ENCODE results near the gene ILDR2. TPM values are rescaled to one million over a fixed set of nuclear protein-coding genes. Genes with fewer than 3 reads are reported as not detected.

Gene ILDR2
- total and polyA plus RNA-seq, 12 donors = 0.07 to 1.1 (median 0.20) TPM; not detected in 2

DNA sequence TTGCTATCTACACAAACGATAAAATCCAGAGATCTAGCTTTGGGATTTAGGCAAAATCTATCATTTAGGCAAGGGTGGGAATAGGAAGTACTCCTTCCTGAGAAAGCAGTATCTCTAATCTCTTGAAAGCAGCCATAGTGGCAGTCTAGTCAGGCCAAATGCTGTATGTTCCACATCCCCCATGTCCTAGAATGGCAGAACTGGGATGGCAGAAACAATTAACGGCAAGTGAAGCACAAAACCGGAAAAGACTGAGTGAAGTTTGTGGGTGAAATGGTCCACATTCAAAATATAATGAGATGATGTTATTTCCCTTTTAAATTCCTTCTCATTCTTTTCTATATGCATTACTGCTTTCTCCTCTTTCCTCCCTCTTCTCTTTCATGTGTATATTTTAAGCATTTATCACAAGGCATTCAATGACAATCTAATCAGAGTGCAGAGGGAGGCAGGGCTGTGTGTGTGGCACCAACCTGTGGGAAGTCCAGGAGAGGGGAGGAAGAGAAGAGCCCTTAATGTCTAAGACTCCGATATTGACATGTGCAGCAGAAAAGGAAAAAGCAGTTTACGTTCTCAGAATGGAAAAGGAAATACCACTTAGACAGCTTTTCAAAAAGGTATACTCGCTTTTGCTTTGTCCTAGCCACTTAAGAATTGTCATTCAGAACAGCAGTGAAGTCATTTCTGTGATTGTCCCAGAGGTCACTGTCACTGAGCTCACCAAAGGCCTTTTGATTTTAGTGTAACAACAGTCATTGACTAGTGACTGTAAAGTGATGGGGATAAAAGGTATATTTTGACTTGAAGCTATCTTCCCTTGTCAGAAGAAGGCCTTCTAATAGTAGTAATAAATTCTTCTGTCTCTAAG is 57.0 kb downstream of the ILDR2 start:
- Histone ChIP-seq H3K36me3 (replicated peaks in 1 of 2) (no peaks in the 10 kb centered on the region), H3K4me1 (replicated peaks in 1 of 2) (peaks cover 4 to 8% of the 10 kb centered on the region in 2 donors), H3K9me3 (replicated peaks in 1 of 3) (no peaks in the 10 kb centered on the region), H3K27me3 (peaks cover 40% of the 10 kb centered on the region), H3K4me3 (no peak overlapping the region), H3K27ac (no peak overlapping the region)
- TF ChIP-seq, protein P1, sequence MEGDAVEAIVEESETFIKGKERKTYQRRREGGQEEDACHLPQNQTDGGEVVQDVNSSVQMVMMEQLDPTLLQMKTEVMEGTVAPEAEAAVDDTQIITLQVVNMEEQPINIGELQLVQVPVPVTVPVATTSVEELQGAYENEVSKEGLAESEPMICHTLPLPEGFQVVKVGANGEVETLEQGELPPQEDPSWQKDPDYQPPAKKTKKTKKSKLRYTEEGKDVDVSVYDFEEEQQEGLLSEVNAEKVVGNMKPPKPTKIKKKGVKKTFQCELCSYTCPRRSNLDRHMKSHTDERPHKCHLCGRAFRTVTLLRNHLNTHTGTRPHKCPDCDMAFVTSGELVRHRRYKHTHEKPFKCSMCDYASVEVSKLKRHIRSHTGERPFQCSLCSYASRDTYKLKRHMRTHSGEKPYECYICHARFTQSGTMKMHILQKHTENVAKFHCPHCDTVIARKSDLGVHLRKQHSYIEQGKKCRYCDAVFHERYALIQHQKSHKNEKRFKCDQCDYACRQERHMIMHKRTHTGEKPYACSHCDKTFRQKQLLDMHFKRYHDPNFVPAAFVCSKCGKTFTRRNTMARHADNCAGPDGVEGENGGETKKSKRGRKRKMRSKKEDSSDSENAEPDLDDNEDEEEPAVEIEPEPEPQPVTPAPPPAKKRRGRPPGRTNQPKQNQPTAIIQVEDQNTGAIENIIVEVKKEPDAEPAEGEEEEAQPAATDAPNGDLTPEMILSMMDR (IDR thresholded peaks at IDR 0.05) = no peak
- 77 to 86% (median 79%) methylated on average over 6 of the region's 6 CpGs for WGBS, 4 donors
- no peak for DNase-seq
- intact Hi-C loops (cut with DNase I) = no loop called here

DNA sequence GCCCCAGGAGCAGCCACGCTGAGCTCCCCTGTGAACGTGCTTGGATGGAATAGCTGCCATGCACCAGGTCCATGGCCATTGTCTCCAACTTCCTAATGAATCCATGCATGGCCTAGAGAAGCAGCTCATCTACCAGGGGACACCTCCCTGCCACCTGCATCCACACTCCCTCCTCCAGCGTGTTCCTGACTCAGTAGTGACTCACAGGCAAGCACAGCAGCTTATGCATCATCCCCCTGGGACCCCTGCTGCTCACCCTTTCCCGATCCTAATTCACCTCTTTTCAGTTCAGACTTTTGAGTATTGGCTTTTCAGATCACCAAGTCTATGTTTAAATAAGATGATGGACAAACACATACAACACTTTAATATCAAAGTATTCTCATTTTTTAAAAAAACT is 59.4 kb downstream of the ILDR2 start:
- Histone ChIP-seq H3K36me3 (replicated peaks in 1 of 2) (no peaks in the 10 kb centered on the region), H3K9me3 (replicated peaks in 1 of 3) (peaks cover 0 to 7% (median 0%) of the 10 kb centered on the region in 3 donors), H3K4me1 (replicated peaks in 1 of 2) (peaks cover 4 to 6% of the 10 kb centered on the region in 2 donors), H3K27me3 (peaks cover 29% of the 10 kb centered on the region), H3K4me3 (no peak overlapping the region), H3K27ac (no peak overlapping the region)
- 78 to 90% (median 88%) methylated on average over 4 of the region's 4 CpGs for WGBS, 4 donors
- DNase-seq = no peak
- intact Hi-C loops (cut with DNase I) = no loop called here
- TF ChIP-seq, protein P1 (IDR thresholded peaks at IDR 0.05) = no peak
- no peak for TF ChIP-seq POLR2A (IDR thresholded peaks at IDR 0.05)

DNA sequence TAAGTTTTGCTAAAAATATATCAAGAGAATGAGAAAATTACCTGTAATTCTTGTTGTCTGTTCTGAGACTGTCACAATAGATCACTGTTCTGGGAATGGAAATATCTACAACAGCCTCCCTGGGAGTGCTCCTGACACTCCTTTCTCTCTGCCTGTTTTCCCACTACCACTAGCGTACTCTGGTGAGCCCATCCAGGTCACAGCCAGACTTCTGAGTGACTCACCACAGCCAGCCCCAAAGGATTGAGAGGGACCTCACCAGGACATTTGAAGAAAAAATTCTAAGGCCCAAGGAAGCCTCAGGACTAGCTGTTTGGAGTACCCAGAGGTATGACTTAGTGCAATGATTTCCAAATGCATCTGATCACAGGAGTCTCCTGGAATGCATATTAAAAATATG is 60.3 kb downstream of the ILDR2 start:
- Histone ChIP-seq H3K4me3 (no peak overlapping the region), H3K27me3 (peaks cover 20% of the 10 kb centered on the region), H3K4me1 (replicated peaks in 1 of 2) (no peaks in the 10 kb centered on the region), H3K36me3 (replicated peaks in 1 of 2) (no peaks in the 10 kb centered on the region), H3K27ac (no peak overlapping the region), H3K9me3 (replicated peaks in 1 of 3) (peaks cover 0 to 7% (median 0%) of the 10 kb centered on the region in 3 donors)
- no peak for DNase-seq
- TF ChIP-seq, protein P1 (IDR thresholded peaks at IDR 0.05) = no peak
- TF ChIP-seq POLR2A (IDR thresholded peaks at IDR 0.05) = no peak
- intact Hi-C loops (cut with DNase I) = no loop called here
- 92 to 96% (median 92%) methylated on average over 1 of the region's 1 CpG for WGBS, 4 donors

DNA sequence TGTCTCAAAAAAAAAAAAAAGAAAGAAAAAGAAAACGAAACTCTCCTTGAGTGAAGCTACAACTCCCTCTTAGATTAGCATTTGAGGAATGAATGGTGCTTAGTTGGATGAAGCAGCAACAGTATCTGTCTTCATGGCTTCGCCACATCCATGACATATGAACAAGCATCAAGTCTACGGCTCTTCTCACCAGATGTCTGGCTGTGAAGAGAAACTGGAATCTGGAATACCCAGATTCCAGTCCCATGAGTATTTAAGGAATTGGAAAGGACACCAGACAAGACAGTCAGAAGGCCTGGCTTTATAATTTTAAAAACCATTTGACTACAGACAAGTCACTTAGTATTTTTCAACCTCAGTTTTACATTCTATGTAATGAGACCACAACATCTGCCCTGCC is 61.2 kb downstream of the ILDR2 start:
- WGBS, 4 donors = 74 to 86% (median 83%) methylated on average over 3 of the region's 3 CpGs
- no peak overlapping the region for H3K27ac ChIP-seq
- peaks cover 0 to 7% (median 0%) of the 10 kb centered on the region in 3 donors for H3K9me3 ChIP-seq (replicated peaks in 1 of 3)
- H3K36me3 ChIP-seq (replicated peaks in 1 of 2) = no peaks in the 10 kb centered on the region
- no peak overlapping the region for H3K4me3 ChIP-seq
- TF ChIP-seq, protein P1 (IDR thresholded peaks at IDR 0.05) = no peak
- TF ChIP-seq POLR2A (IDR thresholded peaks at IDR 0.05) = no peak
- intact Hi-C loops (cut with DNase I) = loop anchor here in 1 of 2 donors (5.0 kb wide), 1 partner anchor 143 kb away; no protein-coding TSS in a partner anchor
- no peak for DNase-seq
- peaks cover 10% of the 10 kb centered on the region for H3K27me3 ChIP-seq
- H3K4me1 ChIP-seq (replicated peaks in 1 of 2) = no peaks in the 10 kb centered on the region

Data from adrenal gland (tissue), 12 donors.